WTC11 (cell line): ENCODE results near the gene SLC48A1. TPM values are rescaled to one million over a fixed set of nuclear protein-coding genes. Genes with fewer than 3 reads are reported as not detected.

Experiments
- ATAC-seq: fragments of 200-7000 bp; cut with Tn5 transposase; 2 replicates; pipeline ENCODE4 v1.10.0; 2021; ENCODE audit warnings: mild to moderate bottlenecking, moderate library complexity
- CTCF ChIA-PET: fragments of 300-600 bp; sonication (Branson Sonifier 250); formaldehyde crosslinking; loops from one replicate; lab custom pipeline; 2021; ENCODE audit warnings: antibody characterized with exemption; lab: Charles Lee
- POLR2A ChIA-PET: fragments of 350-600 bp; sonication (Branson Sonifier 250); formaldehyde crosslinking; loops from one replicate; lab custom pipeline; 2021; ENCODE audit warnings: antibody characterized with exemption; lab: Charles Lee
- DNase-seq: peaks from one replicate; pipeline ENCODE4 v3.0.0; 2021; ENCODE audit warnings: low spot score
- H3K27ac Mint-ChIP-seq: 2 replicates; pipeline ENCODE4 v1.8.0; 2021; ENCODE audit warnings: mixed read lengths
- H3K27me3 Mint-ChIP-seq: 2 replicates; pipeline ENCODE4 v1.8.0; 2021; ENCODE audit warnings: low read depth, mild to moderate bottlenecking, moderate library complexity, mixed read lengths
- H3K36me3 Mint-ChIP-seq: 2 replicates; pipeline ENCODE4 v1.8.0; 2021; ENCODE audit warnings: mixed read lengths
- H3K4me1 Mint-ChIP-seq: 2 replicates; pipeline ENCODE4 v1.8.0; 2022; ENCODE audit warnings: mixed read lengths
- H3K4me3 Mint-ChIP-seq: 2 replicates; pipeline ENCODE4 v1.8.0; 2021; ENCODE audit warnings: mild to moderate bottlenecking, moderate library complexity, mixed read lengths
- H3K9me3 Mint-ChIP-seq: 2 replicates; pipeline ENCODE4 v1.8.0; 2021; ENCODE audit warnings: mixed read lengths
- CREB1 ChIP-seq: sonication (generic); formaldehyde crosslinking; IDR thresholded peaks from 2 replicates; pipeline ENCODE4 v1.8.0; 2023; ENCODE audit warnings: mild to moderate bottlenecking, missing genetic modification reagents
- E2F5 ChIP-seq: sonication (generic); formaldehyde crosslinking; IDR thresholded peaks from 2 replicates; pipeline ENCODE4 v1.8.1; 2022; ENCODE audit warnings: mild to moderate bottlenecking, moderate library complexity, missing genetic modification reagents
- FOXK1 ChIP-seq: sonication (generic); formaldehyde crosslinking; IDR thresholded peaks from 2 replicates; pipeline ENCODE4 v1.8.0; 2022; ENCODE audit warnings: mild to moderate bottlenecking, moderate library complexity, missing genetic modification reagents
- KAT7 ChIP-seq: sonication (generic); formaldehyde crosslinking; IDR thresholded peaks from 2 replicates; pipeline ENCODE4 v1.8.1; 2023; ENCODE audit warnings: missing genetic modification reagents, mild to moderate bottlenecking, borderline replicate concordance
- PREB ChIP-seq: sonication (generic); formaldehyde crosslinking; IDR thresholded peaks from 2 replicates; pipeline ENCODE4 v1.8.1; 2022; ENCODE audit warnings: mild to moderate bottlenecking, missing genetic modification reagents, moderate library complexity, borderline replicate concordance
- USF2 ChIP-seq: sonication (generic); formaldehyde crosslinking; IDR thresholded peaks from 2 replicates; pipeline ENCODE4 v1.8.1; 2023; ENCODE audit warnings: mild to moderate bottlenecking, missing genetic modification reagents, moderate library complexity
- ZNF138 ChIP-seq: sonication (generic); formaldehyde crosslinking; conservative IDR thresholded peaks from 2 replicates; pipeline ENCODE4 v1.8.1; 2022; ENCODE audit warnings: mild to moderate bottlenecking, moderate library complexity, missing genetic modification reagents
- ZNF317 ChIP-seq: sonication (generic); formaldehyde crosslinking; IDR thresholded peaks from 2 replicates; pipeline ENCODE4 v1.8.1; 2023; ENCODE audit warnings: low read depth, mild to moderate bottlenecking, moderate library complexity, missing genetic modification reagents, borderline replicate concordance
- ZNF425 ChIP-seq: fragments of 250-450 bp; sonication (Bioruptor Pico); conservative IDR thresholded peaks from 2 replicates; pipeline ENCODE4 v1.9.0; 2021; ENCODE audit warnings: mild to moderate bottlenecking
- total RNA-seq: library from RNA; stranded (reverse); gene quantifications from 3 replicates; pipeline ENCODE4 v1.2.3, GENCODE V29; 2021
- TF ChIP-seq, protein P1 (sequence below): sonication (generic); formaldehyde crosslinking; IDR thresholded peaks from 2 replicates; pipeline ENCODE4 v1.8.0; 2022; ENCODE audit warnings: missing genetic modification reagents
- TF ChIP-seq, protein P2 (sequence below): sonication (generic); formaldehyde crosslinking; IDR thresholded peaks from 2 replicates; pipeline ENCODE4 v1.8.0; 2022; ENCODE audit warnings: mild to moderate bottlenecking, missing genetic modification reagents
- TF ChIP-seq, protein P3 (sequence below): sonication (generic); formaldehyde crosslinking; IDR thresholded peaks from 2 replicates; pipeline ENCODE4 v1.8.0; 2022; ENCODE audit warnings: mild to moderate bottlenecking, missing genetic modification reagents
- TF ChIP-seq, protein P4 (sequence below): sonication (generic); formaldehyde crosslinking; IDR thresholded peaks from 2 replicates; pipeline ENCODE4 v1.8.1; 2023; ENCODE audit warnings: mild to moderate bottlenecking, missing genetic modification reagents, borderline replicate concordance

SLC48A1 gene
- total RNA-seq, 1 experiment from 2014 or later = 13.8 TPM

DNA sequence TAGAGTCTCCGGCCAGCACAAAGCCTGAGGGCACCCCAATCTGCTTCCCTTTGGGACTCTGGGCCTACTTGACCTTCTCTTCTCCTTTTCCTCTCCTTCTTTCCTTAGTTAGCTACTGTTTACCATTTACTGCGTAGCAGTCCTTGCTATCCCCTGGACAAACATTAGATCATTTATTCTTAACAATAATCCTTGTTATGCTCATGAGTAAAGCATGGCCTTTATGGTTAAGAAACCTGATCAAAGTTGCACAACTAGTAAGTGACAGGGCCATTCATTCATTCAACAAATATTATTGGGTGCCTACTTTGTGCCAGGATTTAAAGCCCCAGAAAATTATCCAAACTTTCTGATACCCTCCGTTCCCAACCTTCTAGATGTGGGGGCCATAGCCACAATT is 49.8 kb downstream of the SLC48A1 start:
- POLR2A ChIA-PET = no interaction called here
- Mint-ChIP-seq H3K4me3 (no peak overlapping the region), H3K27me3 (peaks cover 12% of the 10 kb centered on the region), H3K36me3 (no peaks in the 10 kb centered on the region), H3K4me1 (peaks cover 51% of the 10 kb centered on the region), H3K9me3 (no peaks in the 10 kb centered on the region), H3K27ac (no peak overlapping the region)
- no peak for DNase-seq
- ATAC-seq = no peak
- CTCF ChIA-PET = interaction anchor here (1.3 to 7.6 kb wide), 3 partner anchors 15 to 82 kb away, joined by 3 to 134 read pairs (median 3); no protein-coding TSS in a partner anchor
- TF ChIP-seq, protein P1, sequence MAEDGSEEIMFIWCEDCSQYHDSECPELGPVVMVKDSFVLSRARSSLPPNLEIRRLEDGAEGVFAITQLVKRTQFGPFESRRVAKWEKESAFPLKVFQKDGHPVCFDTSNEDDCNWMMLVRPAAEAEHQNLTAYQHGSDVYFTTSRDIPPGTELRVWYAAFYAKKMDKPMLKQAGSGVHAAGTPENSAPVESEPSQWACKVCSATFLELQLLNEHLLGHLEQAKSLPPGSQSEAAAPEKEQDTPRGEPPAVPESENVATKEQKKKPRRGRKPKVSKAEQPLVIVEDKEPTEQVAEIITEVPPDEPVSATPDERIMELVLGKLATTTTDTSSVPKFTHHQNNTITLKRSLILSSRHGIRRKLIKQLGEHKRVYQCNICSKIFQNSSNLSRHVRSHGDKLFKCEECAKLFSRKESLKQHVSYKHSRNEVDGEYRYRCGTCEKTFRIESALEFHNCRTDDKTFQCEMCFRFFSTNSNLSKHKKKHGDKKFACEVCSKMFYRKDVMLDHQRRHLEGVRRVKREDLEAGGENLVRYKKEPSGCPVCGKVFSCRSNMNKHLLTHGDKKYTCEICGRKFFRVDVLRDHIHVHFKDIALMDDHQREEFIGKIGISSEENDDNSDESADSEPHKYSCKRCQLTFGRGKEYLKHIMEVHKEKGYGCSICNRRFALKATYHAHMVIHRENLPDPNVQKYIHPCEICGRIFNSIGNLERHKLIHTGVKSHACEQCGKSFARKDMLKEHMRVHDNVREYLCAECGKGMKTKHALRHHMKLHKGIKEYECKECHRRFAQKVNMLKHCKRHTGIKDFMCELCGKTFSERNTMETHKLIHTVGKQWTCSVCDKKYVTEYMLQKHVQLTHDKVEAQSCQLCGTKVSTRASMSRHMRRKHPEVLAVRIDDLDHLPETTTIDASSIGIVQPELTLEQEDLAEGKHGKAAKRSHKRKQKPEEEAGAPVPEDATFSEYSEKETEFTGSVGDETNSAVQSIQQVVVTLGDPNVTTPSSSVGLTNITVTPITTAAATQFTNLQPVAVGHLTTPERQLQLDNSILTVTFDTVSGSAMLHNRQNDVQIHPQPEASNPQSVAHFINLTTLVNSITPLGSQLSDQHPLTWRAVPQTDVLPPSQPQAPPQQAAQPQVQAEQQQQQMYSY = no peak
- TF ChIP-seq, protein P2, sequence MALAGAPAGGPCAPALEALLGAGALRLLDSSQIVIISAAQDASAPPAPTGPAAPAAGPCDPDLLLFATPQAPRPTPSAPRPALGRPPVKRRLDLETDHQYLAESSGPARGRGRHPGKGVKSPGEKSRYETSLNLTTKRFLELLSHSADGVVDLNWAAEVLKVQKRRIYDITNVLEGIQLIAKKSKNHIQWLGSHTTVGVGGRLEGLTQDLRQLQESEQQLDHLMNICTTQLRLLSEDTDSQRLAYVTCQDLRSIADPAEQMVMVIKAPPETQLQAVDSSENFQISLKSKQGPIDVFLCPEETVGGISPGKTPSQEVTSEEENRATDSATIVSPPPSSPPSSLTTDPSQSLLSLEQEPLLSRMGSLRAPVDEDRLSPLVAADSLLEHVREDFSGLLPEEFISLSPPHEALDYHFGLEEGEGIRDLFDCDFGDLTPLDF (CRISPR knock-in tag) = no peak
- TF ChIP-seq, protein P3, sequence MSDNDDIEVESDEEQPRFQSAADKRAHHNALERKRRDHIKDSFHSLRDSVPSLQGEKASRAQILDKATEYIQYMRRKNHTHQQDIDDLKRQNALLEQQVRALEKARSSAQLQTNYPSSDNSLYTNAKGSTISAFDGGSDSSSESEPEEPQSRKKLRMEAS (CRISPR knock-in tag) = no peak
- TF ChIP-seq ZNF317 (CRISPR knock-in tag) = no peak
- no peak for TF ChIP-seq FOXK1
- TF ChIP-seq ZNF425 (CRISPR knock-in tag) = no peak
- TF ChIP-seq KAT7 (CRISPR knock-in tag) = no peak

DNA sequence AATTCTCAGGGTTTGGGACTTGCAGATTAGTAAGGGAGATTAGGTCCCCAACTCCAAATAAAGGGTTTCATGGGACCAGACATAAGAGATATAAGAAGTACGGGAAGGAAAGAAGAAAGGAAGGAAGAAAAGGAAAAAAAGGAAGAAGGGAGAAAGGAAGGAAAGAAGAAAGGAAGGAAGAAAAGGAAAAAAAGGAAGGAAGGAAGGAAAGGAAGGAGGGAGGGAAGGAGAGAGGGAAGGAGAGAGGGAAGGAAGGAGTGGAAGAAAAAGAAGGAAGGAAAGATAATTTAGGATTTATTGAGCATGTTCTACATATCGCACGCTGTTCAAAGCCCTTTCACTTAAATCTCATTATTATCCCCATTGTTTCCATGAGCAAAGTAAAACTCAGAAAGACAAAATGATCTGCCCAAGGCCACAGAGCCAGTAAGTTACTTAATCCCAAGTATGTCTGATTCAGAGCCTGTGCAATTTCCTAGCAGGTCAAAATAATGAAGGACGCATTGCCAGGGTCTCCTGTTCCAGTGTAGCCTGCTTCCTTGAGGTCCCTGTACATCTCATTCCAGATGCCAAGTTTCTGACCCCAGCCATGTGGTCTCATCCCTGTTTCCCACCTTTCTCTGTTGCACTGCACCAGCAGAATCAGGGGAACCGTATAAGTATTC is 50.5 kb downstream of the SLC48A1 start:
- Mint-ChIP-seq H3K4me3 (no peak overlapping the region), H3K9me3 (no peaks in the 10 kb centered on the region), H3K36me3 (no peaks in the 10 kb centered on the region), H3K4me1 (peaks cover 51% of the 10 kb centered on the region), H3K27ac (no peak overlapping the region), H3K27me3 (peaks cover 12% of the 10 kb centered on the region)
- ChIA-PET POLR2A (no interaction called here), CTCF (interaction anchor here (1.0 to 7.2 kb wide), 4 partner anchors 14 to 55 kb away, joined by 3 to 111 read pairs (median 4); no protein-coding TSS in a partner anchor)
- ATAC-seq = no peak
- no peak for DNase-seq
- TF ChIP-seq E2F5 = no peak
- TF ChIP-seq PREB = no peak
- no peak for TF ChIP-seq CREB1
- TF ChIP-seq, protein P4, sequence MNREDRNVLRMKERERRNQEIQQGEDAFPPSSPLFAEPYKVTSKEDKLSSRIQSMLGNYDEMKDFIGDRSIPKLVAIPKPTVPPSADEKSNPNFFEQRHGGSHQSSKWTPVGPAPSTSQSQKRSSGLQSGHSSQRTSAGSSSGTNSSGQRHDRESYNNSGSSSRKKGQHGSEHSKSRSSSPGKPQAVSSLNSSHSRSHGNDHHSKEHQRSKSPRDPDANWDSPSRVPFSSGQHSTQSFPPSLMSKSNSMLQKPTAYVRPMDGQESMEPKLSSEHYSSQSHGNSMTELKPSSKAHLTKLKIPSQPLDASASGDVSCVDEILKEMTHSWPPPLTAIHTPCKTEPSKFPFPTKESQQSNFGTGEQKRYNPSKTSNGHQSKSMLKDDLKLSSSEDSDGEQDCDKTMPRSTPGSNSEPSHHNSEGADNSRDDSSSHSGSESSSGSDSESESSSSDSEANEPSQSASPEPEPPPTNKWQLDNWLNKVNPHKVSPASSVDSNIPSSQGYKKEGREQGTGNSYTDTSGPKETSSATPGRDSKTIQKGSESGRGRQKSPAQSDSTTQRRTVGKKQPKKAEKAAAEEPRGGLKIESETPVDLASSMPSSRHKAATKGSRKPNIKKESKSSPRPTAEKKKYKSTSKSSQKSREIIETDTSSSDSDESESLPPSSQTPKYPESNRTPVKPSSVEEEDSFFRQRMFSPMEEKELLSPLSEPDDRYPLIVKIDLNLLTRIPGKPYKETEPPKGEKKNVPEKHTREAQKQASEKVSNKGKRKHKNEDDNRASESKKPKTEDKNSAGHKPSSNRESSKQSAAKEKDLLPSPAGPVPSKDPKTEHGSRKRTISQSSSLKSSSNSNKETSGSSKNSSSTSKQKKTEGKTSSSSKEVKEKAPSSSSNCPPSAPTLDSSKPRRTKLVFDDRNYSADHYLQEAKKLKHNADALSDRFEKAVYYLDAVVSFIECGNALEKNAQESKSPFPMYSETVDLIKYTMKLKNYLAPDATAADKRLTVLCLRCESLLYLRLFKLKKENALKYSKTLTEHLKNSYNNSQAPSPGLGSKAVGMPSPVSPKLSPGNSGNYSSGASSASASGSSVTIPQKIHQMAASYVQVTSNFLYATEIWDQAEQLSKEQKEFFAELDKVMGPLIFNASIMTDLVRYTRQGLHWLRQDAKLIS (CRISPR knock-in tag) = no peak
- TF ChIP-seq ZNF138 (CRISPR knock-in tag) = no peak
- no peak for TF ChIP-seq USF2 (CRISPR knock-in tag)
- no peak for TF ChIP-seq ZNF425 (CRISPR knock-in tag)
